SIG-M5 (cell line): ENCODE measurements around the gene EED.
A peak's percentile ranks its signal among the peaks of the same experiment; 100 is the strongest.
"Not testable (repeated sequence)": the region's sequence is repeated elsewhere in the genome, so short reads cannot be mapped to it uniquely, and the experiment has no call there.

Experiments used
- DNase-seq: peaks from one replicate; lab custom pipeline; 2025; lab: John Stamatoyannopoulos, UW

Gene EED

DNA sequence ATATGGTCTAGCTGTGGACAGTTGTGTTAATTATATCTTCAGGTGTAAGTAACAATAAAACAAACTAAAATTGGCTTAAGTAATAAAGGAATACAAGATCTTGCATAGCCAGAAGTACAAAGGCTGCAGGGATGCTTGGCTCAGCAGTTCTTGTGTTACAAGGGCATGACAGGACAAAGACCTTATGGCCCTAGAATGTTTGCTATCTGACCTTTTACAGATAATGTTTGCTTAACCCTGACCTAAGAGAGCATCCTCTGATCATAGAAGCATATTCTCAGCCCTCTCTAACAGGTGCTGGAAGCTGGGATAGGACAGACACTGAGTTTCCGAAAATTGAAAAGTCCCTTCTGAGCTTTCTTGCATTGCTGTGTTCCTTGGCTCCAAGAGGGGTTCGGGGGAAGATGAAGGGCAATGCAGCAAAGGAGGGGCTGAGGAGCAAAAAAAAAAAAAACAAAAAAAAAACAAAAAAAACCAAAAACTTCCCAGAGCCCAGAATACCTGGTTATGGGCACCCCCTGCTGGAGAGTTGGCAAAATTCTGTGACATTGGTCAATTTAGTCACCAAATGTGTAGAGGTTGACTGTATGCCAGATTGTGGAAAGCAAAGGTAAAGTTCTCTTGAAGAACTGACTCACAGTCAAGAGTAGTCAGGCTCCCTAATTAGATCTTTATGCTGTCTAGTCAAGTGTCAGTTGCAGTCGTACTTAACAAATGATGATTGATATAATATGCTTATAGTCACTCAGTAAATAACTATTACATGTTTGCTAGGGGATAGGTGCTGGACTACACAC, 47.1 kb downstream of the EED start:
- DNase-seq: no peak

DNA sequence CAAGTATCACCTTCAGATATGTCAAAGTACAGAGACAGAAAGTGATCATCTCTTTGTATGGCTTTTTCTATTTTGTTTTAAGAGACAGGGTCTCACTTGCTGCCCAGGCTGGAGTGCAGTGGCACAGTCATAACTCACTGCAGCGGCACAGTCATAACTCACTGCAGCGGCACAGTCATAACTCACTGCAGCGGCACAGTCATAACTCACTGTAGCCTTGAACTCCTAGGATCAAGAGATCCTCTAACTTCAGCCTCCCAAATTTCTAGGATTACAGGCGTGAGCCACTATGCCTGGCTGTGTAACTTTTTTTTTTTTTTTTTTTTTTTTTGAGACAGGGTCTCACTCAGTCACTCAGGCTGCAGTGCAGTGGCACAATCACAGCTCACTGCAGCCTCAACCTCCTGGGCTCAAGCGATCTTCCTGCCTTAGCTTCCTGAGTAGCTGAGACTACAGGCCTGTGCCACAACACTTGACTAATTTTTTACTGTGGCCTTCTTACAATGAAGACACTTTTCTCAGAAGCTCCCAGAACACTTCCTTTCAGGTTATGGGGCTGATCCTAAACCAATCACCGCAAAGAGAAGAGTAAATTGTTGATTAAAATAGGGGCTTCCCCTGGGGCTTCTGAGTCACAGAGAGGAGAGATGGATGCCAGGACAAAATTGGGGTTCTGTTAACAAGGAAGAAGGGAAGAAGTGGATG, 48.5 kb downstream of the EED start:
- no peak for DNase-seq

DNA sequence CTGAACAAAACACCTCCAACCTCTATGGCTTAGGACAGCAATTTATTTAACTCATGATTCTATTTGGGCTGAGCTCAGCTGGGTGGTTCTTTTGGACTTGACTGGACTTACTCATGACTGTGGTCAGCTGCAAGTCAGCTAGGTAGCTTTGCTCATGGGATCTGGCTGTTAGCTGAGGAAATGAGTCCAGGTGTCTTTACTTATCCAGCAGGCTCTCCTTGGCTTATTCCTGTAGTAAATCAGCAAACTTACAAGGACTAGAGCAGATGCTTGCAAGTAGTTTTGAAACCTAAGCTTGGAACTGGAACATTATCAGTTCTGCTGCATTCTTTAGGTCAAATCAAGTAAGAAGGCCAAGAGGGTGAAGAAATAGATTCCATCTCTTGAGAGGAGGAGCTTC, 49.5 kb downstream of the EED start:
- DNase-seq: no peak

DNA sequence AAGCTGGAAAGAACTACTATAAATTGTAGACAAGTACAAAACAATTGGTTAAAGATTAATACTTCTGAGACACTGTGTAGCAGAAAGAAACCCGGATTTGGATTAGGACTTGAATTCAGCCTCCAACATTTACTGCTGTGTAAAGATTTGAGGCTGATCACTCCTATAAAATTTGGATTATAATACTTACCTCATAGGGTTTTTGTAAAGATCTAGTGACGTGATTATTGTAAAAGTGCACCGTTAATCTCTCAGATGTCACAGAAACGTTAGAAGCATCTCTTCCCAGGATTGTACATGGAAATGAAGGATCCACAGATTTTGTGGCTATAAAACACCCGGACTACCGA, 57.2 kb downstream of the EED start:
- DNase-seq: no peak

DNA sequence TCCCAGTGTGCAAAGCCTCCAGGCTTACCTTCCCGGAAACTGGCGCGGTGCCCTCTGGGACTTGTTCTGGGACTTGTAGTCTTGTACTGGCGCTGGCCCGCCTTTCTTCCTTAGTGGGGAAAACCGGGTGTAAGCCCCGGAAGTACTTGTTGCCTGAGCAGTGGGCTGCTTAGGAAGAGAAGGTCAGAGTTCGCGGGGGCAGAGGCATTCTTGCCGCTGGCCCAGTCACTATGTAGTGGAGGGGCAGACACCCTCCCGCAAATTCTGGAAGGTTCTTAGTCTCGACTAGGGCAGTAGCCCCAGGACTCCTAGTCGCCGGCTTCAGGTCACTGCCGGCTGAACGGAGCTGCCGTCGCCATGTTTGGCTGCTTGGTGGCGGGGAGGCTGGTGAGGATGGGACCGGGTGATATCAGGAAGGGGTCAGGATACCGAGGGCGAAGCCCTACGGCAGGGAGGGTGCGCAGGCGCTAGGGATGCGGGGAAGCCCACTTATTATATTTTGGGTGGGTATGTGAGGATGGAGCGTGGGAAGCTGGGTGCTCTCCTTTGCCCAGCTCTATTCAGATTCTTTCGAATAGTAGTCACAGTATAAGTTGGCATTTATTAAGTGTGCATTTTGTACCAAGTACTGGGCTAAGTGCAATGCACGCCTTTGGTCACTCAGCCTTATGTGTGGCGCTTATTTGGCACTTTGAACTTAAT, 57.7 kb downstream of the EED start, which contains the start of gene HIKESHI:
HIKESHI (plus strand) TSS at position 149 of the 702 bp plus-strand sequence; CDS start at position 358, 209 bp downstream.
- DNase-seq: peak; percentile 68

DNA sequence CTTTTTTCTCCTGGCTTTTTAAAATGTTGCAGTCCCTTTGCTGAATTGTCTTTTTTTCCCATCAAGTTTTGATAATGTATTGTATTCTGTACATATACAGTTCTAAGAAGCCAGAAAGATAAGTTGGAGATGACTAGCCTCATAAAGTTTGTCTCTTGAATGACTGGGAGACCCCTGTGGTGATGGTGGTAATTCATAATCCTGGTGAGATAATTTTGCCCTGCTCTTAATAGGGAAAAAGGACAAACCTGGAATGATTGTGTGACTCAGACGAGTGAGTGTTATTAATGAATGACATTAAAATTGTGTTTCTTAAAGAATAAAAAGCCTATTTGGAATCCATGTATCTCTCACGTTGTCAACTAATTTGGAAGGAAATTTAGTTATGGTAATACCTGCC, 58.7 kb downstream of the EED start:
- DNase-seq: no peak

DNA sequence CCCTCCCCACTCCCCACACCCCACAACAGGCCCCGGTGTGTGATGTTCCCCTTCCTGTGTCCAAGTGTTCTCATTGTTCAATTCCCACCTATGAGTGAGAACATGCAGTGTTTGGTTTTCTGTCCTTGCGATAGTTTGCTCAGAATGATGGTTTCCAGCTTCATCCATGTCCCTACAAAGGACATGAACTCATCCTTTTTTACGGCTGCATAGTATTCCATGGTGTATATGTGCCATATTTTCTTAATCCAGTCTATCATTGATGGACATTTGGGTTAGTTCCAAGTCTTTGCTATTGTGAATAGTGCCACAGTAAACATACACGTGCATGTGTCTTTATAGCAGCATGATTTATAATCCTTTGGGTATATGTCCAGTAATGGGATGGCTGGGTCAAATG, 64.2 kb downstream of the EED start:
- not testable (repeated sequence) for DNase-seq

DNA sequence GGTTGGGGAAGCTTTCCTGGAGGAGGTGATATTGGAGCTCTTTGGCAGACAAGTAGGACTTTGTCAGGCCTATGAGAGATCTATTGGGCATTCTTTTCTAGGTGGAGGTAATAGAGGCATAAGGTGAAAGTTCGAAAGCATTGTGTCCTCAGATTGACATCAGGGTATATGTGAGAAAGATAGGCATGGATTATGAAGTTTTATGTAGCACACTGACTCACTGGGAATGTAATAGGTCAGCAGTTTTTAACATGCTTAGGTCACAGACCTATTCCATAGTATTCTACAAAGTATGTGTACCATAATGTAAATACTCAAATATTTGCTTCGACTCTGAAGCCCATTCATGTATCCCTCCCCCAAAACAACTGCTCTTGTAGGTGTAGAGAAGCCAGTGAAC, 69.2 kb downstream of the EED start:
- no peak for DNase-seq

DNA sequence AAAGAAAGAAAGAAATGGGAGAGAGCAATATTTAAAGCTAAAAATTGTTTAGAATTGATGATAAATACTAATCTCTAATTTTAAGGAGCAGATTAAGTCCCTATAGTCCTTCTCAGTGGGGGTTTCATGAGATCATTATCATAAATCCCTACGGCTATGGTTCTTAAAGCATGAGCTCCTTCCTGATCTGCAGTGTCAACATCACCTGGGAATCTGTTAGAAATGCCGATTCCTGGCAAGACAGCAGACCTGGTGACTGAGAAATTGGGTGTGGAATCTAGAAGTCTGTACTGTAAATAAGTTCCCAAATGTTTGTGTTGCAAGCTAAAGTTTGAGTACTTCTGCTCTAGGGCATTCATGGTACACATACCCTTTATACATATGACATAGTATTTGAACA, 70.1 kb downstream of the EED start:
- no peak for DNase-seq
